GM15510 (cell line): ENCODE data around the gene ZNF397.

ENCODE experiments used
- POLR2A ChIP-seq: IDR thresholded peaks from 3 replicates; pipeline ENCODE4 v1.6.1; 2011; ENCODE audit warnings: borderline replicate concordance; ENCODE audit not compliant: insufficient read length; ENCODE audit errors: extremely low read depth

Gene ZNF397

DNA sequence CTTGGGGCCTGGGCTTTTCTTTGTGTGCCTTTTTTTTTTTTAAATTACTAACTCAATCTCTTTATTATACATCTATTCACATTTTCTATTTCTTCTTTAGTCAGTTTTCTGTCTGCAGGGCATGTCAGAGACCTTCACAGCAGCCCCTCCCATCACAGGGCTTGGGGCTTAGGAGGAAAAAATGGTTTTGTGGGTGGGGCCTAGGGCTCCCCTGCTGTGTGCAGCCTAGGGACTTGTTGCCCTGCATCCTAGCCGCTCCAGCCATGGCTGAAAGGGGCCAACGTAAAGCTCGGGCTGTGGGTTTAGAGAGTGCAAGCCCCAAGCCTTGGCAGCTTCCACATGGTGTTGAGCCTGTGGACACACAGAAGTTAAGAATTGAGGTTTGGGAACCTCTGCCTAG is 35.4 kb downstream of the ZNF397 start:
- TF ChIP-seq POLR2A = no peak

DNA sequence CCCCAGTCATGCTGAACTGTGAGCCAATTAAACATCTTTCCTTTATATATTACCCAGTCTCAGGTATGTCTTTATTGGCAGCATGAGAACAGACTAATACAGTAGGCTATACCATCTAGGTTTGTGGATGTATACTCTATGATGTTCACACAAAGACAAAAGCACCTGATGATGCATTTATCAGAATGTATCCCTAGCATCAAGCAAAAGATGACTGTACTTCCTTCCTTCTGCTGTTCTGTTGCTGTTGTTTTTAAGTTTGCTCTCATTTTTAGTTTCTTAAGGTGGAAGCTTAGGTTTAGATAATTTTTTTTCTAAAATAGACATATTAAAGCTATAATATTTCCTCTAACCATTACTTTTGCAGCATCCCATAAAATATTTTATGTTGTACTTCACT is 36.8 kb downstream of the ZNF397 start:
- TF ChIP-seq POLR2A = no peak

DNA sequence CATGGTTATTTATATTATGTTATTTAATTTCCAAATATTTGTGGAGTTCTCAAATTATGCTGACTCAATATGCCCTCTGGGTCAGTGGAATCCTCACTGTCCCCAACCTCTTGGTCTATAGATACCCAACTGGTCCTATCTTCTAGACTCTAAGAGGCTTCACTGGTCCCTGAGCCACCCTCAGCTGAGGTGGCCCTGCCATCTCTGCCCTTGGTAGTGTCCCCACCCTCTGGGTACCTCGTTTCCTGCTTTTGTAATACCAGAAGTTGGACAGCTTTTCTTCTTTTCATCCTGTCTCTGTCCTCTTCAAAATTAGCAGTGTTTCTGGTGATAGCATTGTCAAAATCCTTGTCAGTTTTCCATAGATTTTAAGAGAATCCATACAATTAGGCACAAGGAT is 37.3 kb downstream of the ZNF397 start:
- no peak for TF ChIP-seq POLR2A

DNA sequence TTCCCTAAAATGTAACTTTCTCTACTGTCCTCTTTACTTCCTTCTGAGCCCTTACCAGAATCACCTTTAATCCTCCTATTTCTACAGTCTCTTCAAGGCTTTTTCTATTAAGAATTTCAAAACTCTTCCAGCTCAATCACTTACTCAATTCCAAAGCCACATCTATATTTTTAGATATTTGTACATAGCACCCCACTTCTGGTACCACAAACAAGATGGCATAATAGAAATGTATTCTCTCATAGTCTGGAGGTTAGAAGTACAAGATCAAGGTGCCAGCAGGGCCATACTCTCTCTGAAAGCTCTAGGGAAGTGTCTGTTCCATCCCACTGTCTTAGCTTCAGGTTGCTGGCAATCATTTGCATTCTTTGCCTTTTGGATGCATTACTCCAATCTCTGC is 38.1 kb downstream of the ZNF397 start:
- no peak for TF ChIP-seq POLR2A

DNA sequence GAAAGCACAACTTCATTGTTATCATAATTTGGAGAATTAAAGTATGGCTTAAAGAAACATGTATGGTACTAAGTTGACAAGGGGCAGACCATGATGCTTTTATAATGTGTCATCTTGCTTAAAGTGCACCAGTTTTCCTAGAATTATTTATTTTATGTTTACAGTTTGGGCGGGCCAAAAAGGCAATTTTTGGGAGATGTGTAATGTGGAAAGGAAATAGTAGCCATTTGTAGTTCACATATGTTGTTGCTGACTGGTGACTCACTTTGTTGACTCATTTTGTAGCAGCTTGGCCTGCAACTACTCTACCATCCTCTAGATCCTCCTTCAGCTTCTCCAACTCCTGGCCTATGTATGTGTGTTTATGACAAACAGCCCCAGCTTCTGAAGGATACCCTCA is 41.5 kb downstream of the ZNF397 start:
- no peak for TF ChIP-seq POLR2A

DNA sequence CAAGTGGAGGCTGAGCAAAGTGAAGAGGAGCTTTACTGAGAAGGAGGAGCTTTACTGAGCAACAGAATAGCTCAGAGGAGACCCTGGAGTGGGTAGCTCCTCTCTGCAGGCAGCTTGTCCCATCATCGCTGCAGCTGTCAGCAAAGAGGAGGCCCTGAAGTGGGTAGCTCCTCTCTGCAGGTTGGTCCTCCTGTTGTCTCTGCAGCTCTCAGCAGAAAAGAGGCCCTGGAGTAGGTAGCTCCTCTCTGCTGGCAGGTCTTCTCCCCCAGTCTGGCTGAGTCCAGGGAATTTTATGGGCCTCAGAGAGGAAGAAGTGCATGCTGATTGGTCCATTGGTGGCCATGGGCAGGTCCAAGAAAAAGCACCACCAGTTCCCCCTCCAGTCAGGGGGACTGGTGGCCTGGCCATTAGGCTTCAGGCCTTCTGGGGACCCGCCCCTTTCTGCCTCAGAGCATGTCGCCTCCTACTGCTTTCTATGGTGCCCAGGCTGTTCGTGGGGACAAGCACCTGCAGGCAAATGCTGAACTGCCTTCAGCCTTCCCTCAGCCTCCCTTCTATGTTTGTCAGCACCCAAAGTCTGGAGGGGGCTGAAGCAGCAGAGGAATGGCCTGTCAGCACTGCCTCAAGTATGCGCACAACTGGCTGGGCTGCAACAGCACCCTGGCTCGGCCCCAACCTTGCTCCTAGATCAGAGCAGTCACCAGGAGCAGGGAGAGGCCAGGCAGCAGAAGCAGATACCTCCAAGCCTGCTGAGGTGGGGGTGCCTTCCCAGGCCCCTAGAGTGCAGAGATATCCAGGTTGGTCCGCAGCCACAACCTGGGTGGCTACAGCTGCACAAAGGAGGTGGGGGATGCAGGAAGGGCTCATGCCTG is 43.3 kb downstream of the ZNF397 start:
- no peak for TF ChIP-seq POLR2A

DNA sequence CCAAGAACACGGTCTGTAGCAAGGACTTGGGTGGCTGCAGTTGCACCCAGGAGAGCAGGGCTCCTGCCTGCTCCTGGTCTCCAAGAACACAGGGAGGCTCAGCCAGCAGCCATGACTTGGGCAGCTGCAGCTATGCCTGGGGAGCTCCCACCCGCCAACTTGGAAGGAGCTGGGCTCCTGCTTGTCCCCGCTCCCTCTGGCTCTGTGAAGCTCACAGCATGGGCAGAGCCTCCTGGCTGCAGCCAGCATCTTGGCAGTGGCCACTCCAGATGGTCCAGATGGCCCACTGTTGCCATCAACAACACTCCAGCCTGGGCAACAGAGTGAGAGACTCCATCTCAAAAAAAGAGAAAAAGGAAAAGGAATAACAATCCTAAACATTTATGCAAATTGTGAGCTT is 44.0 kb downstream of the ZNF397 start:
- no peak for TF ChIP-seq POLR2A

DNA sequence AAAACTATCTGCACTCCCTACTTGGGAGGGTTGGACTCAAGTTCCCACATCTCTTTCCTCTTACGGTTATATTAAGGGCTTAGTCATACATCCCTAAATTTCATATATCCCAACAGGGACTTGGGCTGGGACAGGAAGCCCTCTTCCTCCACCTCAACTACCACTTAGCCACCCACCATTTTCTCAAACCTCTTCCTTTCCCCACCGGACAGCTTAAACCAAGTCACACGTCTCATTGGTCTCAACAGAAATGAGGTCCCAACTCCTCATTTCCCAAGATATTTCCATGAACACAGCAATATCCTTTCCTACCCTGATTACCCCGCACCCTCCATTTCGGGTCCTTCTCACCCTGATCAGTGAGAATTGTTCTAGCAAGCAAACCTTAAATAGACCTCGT is 48.5 kb downstream of the ZNF397 start:
- TF ChIP-seq POLR2A = no peak

DNA sequence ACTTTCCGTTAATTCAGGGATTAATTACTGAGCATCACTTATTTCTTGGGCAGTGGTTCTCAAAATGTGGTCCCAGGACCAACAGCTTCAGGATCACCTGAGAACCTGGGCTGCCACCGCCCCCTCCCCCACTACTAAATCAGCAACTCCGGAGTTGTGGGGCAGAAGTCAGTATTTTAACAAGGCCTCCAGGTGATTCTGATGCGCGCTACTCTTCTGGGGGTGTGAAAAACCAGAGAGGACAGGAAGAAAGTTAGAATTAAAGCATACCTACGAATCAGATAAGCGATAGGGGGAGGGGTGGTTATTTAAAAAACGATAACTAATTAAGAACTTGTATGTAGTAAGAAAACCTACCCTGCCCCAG is 48.9 kb downstream of the ZNF397 start:
- no peak for TF ChIP-seq POLR2A

DNA sequence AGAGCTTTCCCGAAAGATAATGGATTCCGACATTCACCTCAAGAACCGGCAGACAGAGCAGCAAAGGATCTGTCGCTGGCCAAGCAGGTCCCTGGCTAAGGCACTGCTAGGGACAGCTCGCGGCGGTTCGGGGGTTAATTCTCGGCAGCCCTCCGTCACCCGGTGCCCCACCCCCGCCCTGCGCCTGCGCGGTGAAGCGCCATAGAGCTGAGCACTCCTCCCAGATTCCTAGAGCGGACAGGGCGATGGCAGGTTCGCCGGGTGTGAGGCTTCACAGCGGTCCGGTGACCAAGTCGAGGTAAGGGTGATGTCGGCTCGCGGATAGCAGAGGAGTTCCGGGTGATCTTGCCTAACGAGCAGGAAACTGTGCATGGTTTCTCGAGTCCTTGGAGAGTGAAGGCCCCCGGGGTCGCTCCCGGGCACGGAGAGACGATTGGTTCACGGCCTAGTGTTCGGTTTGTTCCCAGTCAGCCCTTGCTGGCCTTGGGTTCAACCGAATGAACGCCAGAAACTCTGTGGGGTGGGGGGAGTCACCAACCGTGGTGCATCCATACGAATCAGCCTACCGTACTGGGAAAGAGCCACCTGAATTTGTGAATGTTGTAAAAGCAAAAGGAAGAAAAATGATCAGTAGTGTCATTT is 49.4 kb downstream of the ZNF397 start, which contains the start of gene ZSCAN30:
ZSCAN30 (minus strand) TSS at position 136 of the 642 bp plus-strand sequence. CDS start 25,877 bp downstream, outside the sequence.
- peak; percentile 82 for TF ChIP-seq POLR2A

DNA sequence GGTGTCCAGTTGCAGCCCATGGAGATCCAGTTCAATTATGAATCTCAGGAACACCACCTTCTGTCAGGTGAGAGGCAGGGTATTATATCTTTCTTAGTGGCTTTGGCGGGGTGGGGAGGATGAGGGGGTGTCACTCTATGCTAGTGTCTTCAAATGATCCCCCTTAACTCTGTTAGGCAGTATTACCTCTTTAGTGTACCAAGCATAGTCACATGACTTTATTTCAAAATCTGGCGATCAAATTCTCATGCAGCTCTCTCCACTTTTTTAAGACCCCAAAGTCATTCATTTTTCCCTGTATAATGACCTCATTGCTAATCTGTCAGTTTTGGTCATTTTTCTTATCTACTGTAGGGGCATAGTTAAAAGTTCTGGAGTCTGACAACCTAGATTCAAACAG is 50.3 kb downstream of the ZNF397 start:
- no peak for TF ChIP-seq POLR2A

DNA sequence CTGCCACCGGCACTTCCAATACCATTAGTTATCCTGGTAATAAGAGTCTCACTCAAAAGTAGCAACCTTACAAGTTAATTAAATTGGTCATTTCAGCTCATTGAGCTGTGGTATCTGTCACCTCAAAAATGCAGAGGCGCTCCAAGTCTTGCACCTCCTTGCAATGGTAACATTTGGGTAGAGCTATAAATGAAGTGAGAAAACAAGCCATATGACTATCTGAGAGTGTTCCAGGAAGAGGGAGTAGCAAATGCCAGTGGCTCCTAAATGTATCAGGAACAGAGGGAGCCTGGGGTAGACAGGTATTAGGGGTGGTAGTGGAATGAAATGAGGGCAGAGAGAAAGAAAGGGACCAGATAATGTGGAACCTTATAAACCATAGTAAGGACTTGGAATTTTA is 55.2 kb downstream of the ZNF397 start:
- TF ChIP-seq POLR2A = no peak

DNA sequence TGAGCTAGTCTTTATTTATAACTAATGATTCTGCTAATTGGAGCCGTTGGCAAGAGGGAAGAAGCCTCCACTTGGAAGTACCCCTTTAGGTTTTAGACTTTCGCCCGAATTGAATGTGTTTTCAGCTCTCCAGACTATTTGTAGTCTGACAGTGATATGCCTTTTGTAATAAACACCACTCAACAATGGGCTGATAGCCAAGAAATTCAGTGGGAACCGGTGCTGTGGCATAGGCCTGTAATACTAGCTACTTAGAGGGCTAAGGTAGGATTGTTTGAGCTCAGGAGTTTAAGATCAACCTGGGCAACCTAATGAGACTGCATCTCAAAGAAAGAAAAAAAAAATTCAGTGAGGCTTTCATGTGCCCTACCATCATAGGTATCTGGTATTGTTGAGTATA is 62.8 kb downstream of the ZNF397 start:
- no peak for TF ChIP-seq POLR2A

DNA sequence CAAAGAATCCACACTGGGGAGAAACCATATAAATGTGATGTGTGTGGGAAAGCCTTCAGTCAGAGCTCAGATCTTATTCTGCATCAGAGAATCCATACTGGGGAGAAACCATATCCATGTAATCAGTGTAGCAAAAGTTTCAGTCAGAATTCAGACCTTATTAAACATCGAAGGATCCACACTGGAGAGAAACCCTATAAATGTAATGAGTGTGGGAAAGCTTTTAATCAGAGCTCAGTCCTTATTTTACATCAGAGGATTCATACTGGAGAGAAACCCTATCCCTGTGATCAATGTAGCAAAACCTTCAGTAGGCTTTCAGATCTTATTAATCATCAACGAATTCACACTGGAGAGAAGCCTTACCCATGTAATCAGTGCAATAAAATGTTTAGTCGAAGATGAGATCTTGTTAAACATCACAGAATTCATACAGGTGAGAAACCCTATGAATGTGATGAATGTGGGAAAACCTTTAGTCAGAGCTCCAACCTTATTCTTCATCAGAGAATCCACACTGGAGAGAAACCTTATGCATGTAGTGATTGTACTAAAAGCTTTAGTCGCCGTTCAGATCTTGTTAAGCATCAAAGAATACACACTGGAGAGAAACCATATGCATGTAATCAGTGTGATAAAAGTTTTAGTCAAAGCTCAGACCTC is 65.9 kb downstream of the ZNF397 start:
- no peak for TF ChIP-seq POLR2A
